OCI-LY3 (cell line): ENCODE results near the gene IFI35.
A peak's percentile ranks its signal among the peaks of the same experiment; 100 is the strongest.
"Not testable (repeated sequence)": the region's sequence is repeated elsewhere in the genome, so short reads cannot be mapped to it uniquely, and the experiment has no call there.

Experiments used
- H2AFZ ChIP-seq: fragments of 200-600, 300-600 bp; shearing (Covaris generic); 2 replicates; pipeline ENCODE4 v1.6.0; 2014; ENCODE audit warnings: antibody characterized with exemption, low read depth, low read length
- H3K27ac ChIP-seq: fragments of 200-600, 300-600 bp; sonication (generic); 2 replicates; pipeline ENCODE4 v1.5.1; 2014; ENCODE audit warnings: mild to moderate bottlenecking, low read length, moderate library complexity, mixed read lengths
- H3K27me3 ChIP-seq: fragments of 200-600, 300-600 bp; sonication (generic); 2 replicates; pipeline ENCODE4 v1.6.1; 2014; ENCODE audit warnings: low read depth, low read length, mixed read lengths
- H3K36me3 ChIP-seq: fragments of 200-600, 300-600 bp; sonication (generic); replicated peaks from 2 replicates; pipeline ENCODE3; 2014; ENCODE audit warnings: low read depth, low read length, mixed read lengths
- H3K4me1 ChIP-seq: fragments of 300-600, 200-600 bp; sonication (generic); 2 replicates; pipeline ENCODE4 v1.6.1; 2014; ENCODE audit warnings: low read length, mixed read lengths
- H3K4me2 ChIP-seq: fragments of 200-600, 300-600 bp; sonication (generic); 2 replicates; pipeline ENCODE4 v1.6.1; 2014; ENCODE audit warnings: low read length, mixed read lengths
- H3K4me3 ChIP-seq: fragments of 300-600, 200-600 bp; sonication (generic); 2 replicates; pipeline ENCODE4 v1.5.1; 2014; ENCODE audit warnings: antibody characterized with exemption, mild to moderate bottlenecking, low read length, moderate library complexity
- H3K79me2 ChIP-seq: fragments of 300-600, 200-600 bp; shearing (Covaris generic); 2 replicates; pipeline ENCODE4 v1.6.1; 2014; ENCODE audit warnings: mild to moderate bottlenecking, low read length, mixed read lengths
- H3K9ac ChIP-seq: fragments of 300-600, 200-600 bp; shearing (Covaris generic); 2 replicates; pipeline ENCODE4 v1.6.0; 2014; ENCODE audit warnings: mild to moderate bottlenecking, low read length, moderate library complexity
- H3K9me3 ChIP-seq: fragments of 200-600, 300-600 bp; shearing (Covaris generic); 2 replicates; pipeline ENCODE4 v1.6.1; 2014; ENCODE audit warnings: low read length, mixed read lengths; ENCODE audit not compliant: insufficient read depth
- H4K20me1 ChIP-seq: fragments of 200-600, 300-600 bp; sonication (generic); 2 replicates; pipeline ENCODE4 v1.6.1; 2016; ENCODE audit warnings: low read length, mixed read lengths; ENCODE audit not compliant: insufficient read depth
- EZH2phosphoT487 ChIP-seq: fragments of 200-600 bp; shearing (Covaris generic); IDR thresholded peaks from 2 replicates; pipeline ENCODE4 v1.6.1; 2018; ENCODE audit warnings: antibody characterized with exemption, mixed run types, low read depth
- TF ChIP-seq, protein P1 (sequence below): fragments of 200-600, 300-600 bp; sonication (generic); IDR thresholded peaks from 2 replicates; pipeline ENCODE4 v1.5.1; 2014; ENCODE audit warnings: antibody characterized with exemption, low read length, low read depth

Gene IFI35

DNA sequence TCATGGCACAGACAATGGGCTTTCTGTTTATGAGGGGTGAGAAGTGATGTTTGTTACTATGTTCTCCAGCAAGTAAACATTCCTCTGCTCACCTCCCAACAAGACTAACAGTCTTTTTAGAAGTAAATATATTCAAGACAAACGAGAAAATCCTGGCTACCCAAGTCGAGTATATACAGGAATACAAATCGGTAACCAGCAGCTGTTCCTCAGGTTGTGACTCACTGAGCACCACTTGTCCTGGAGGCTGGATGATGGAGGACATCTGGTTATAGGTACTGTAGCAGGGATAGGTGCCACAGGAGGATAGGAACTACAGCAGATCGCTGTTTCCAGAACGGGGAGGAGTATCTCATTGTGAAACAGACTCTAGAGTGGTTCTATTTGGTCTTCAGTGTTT lies 13.7 kb upstream of the IFI35 start:
- TF ChIP-seq, protein P1, sequence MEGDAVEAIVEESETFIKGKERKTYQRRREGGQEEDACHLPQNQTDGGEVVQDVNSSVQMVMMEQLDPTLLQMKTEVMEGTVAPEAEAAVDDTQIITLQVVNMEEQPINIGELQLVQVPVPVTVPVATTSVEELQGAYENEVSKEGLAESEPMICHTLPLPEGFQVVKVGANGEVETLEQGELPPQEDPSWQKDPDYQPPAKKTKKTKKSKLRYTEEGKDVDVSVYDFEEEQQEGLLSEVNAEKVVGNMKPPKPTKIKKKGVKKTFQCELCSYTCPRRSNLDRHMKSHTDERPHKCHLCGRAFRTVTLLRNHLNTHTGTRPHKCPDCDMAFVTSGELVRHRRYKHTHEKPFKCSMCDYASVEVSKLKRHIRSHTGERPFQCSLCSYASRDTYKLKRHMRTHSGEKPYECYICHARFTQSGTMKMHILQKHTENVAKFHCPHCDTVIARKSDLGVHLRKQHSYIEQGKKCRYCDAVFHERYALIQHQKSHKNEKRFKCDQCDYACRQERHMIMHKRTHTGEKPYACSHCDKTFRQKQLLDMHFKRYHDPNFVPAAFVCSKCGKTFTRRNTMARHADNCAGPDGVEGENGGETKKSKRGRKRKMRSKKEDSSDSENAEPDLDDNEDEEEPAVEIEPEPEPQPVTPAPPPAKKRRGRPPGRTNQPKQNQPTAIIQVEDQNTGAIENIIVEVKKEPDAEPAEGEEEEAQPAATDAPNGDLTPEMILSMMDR, result no peak
- TF ChIP-seq EZH2phosphoT487, result no peak
- H3K9ac ChIP-seq, result no peak overlapping the region
- peaks cover 52% of the 10 kb centered on the region for H3K36me3 ChIP-seq
- no peaks in the 10 kb centered on the region for H3K9me3 ChIP-seq
- H3K79me2 ChIP-seq, result no peaks in the 10 kb centered on the region; the same call in 1 of the 2 replicates
- peaks cover 8% of the 10 kb centered on the region for H3K4me1 ChIP-seq
- H3K4me2 ChIP-seq, result no peak overlapping the region
- no peak overlapping the region for H2AFZ ChIP-seq
- no peaks in the 10 kb centered on the region for H3K27me3 ChIP-seq
- H3K27ac ChIP-seq, result no peak overlapping the region
- no peak overlapping the region for H3K4me3 ChIP-seq
- no peaks in the 10 kb centered on the region for H4K20me1 ChIP-seq

DNA sequence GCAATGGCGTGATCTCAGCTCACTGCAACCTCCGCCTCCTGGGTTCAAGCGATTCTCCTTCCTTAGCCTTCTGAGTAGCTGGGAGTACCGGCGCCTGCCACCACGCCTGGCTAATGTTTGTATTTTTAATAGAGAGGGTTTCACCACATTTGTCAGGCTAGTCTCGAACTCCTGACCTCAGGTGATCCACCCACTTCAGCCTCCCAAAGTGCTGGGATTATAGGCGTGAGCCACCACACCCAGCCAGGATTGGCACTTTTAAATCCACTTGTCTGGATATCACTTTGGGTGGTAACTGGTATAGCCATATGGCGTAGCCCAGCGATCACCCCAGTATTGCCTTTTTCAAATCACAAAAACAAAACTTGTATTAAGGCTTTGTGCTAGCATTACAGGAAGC lies 12.7 kb upstream of the IFI35 start:
- not testable (repeated sequence) for H3K27ac ChIP-seq, H2AFZ ChIP-seq, H3K4me3 ChIP-seq, H3K79me2 ChIP-seq, H3K4me2 ChIP-seq, H3K4me1 ChIP-seq, H3K9ac ChIP-seq, H3K9me3 ChIP-seq, H3K27me3 ChIP-seq, H4K20me1 ChIP-seq
- peaks cover 53% of the 10 kb centered on the region for H3K36me3 ChIP-seq

DNA sequence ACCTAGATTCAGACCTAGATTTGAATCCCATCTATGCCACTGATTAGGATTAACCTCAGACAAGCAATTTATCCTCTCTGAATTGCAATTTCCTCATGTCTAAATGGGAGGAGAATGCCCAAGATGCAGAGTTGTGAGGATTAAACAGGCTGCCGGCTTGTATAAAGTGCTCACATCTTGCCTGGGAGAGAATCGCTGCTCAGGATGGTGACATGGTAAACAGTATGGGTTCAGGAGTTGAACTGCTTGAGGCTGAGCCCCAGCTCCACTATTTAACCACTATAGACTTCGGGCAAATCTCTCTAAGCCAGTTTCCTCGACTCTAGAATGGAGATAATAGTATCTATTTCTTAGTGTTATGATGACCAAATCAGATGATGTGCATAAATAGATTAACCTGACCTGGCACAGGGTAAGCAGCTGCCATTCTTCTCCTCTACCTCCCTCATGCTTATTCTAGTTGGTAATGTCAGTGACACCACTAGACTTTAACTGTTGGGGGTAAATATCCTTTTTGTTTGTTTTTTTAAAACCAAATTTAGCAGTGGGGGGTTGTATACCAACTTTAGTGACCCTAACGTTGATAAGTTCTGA lies 9.1 kb upstream of the IFI35 start:
- H2AFZ ChIP-seq, result no peak overlapping the region
- peaks cover 20% of the 10 kb centered on the region for H3K4me1 ChIP-seq
- no peaks in the 10 kb centered on the region for H3K27me3 ChIP-seq
- H3K9me3 ChIP-seq, result no peaks in the 10 kb centered on the region
- no peak for TF ChIP-seq EZH2phosphoT487
- TF ChIP-seq, protein P1, result no peak
- H3K4me3 ChIP-seq, result peak overlapping the region; percentile 73
- H3K9ac ChIP-seq, result peak overlapping the region; percentile 56
- peak overlapping the region; percentile 57 for H3K27ac ChIP-seq
- peaks cover 46% of the 10 kb centered on the region for H3K36me3 ChIP-seq
- H3K79me2 ChIP-seq, result peaks cover 26% of the 10 kb centered on the region
- H4K20me1 ChIP-seq, result peaks cover 13% of the 10 kb centered on the region
- peak overlapping the region; percentile 76 for H3K4me2 ChIP-seq

DNA sequence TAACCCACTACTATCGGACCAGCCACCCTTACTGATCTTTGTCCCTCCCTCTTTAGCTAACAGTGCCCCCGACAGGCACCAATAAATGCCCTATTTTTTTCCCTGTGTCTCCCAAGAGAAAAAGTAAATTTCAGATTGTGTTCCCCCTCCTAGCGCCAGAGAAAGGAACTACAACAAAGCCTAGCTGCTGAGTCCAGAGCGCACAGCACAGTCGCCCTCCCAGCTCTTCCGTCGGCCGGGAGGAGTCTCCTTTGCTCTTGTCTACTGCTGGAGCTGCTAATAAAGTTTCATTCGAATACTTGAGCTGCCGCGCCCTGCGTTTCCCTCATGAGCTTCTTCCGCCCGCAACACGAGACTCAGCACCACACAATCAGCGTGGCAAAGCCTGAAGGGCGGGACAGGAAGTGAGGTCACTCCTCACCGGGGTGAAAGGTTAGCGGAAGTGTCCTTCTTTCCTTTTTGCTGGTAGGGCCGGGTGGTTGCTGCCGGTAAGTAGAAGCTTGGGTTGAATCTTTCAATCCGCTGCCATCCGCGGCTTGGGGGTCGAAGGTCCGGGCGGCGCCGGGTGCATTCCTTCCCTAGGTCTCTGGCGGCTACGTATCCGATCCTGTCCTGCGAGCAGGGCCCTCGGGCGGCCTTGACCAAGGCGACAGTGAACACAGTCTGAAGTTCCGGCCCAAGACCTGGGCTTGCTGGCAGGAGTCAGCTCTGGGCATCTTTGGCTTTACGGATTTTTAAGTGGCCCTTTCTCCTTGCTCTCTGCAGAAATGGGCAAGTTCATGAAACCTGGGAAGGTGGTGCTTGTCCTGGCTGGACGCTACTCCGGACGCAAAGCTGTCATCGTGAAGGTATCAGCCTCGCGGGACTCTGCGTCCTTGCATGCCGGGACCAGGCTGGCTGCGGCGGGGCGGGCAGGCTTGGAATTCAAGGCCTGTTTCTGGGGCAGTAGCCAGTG lies 8.3 kb upstream of the IFI35 start, which contains the start of gene RPL27:
TSS of gene RPL27 (plus strand) at position 436 of the 955 bp plus-strand sequence. CDS start at position 768, 332 bp downstream.
- peaks cover 43% of the 10 kb centered on the region for H3K36me3 ChIP-seq
- peak within 1 kb of the TSS; percentile 61 for H3K27ac ChIP-seq

More for the DNA sequence above, 8.3 kb upstream of the IFI35 start, which contains the start of gene RPL27:
- Histone ChIP-seq H3K4me2 (peak within 1 kb of the TSS; percentile 82), H3K9me3 (no peaks in the 10 kb centered on the region), H3K4me3 (peak within 1 kb of the TSS; percentile 99), H3K27me3 (no peaks in the 10 kb centered on the region), H2AFZ (no peak within 1 kb of the TSS), H4K20me1 (peaks cover 13% of the 10 kb centered on the region), H3K79me2 (peaks cover 26% of the 10 kb centered on the region), H3K9ac (peak within 1 kb of the TSS; percentile 98), H3K4me1 (peaks cover 20% of the 10 kb centered on the region)
- TF ChIP-seq, protein P1, result peak; percentile 83
- no peak for TF ChIP-seq EZH2phosphoT487
